ENCODE data around the gene MR1. TPM values are rescaled to one million over a fixed set of nuclear protein-coding genes. Genes with fewer than 3 reads are reported as not detected.

The MR1 gene
- polyA plus RNA-seq, 4 donors = 4.1 to 16.5 (median 4.9) TPM

DNA sequence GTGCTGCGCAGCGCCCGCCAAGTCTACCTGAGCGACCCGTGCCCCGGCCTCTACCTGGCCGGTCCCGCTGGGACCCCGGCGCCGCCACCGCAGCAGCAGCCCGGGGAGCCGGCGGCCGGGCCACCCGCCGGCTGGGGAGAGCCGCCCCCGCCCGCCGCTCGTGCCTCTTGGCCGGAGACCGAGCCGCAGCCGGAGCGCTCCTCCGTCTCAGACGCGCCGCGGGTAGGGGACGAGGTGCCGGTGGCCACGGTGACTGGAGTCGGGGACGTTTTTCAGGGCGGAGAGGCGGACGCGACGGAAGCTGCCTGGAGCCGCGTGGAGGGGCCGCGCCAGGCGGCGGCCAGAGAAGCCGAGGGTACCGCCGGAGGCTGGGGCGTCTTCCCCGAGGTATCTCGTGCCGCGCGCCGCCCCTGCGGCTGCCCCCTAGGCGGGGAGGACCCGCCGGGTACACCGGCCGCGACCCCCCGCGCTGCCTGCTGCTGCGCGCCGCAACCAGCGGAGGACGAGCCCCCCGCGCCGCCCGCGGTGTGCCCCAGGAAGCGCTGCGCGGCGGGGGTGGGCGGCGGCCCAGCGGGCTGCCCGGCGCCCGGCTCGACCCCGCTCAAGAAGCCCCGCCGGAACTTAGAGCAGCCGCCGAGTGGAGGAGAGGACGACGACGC is 55.4 kb downstream of the MR1 start:
- DNase-seq (ENCODE audit: low read depth in 4 of 4, low spot score in 3 of 4) = no peak

DNA sequence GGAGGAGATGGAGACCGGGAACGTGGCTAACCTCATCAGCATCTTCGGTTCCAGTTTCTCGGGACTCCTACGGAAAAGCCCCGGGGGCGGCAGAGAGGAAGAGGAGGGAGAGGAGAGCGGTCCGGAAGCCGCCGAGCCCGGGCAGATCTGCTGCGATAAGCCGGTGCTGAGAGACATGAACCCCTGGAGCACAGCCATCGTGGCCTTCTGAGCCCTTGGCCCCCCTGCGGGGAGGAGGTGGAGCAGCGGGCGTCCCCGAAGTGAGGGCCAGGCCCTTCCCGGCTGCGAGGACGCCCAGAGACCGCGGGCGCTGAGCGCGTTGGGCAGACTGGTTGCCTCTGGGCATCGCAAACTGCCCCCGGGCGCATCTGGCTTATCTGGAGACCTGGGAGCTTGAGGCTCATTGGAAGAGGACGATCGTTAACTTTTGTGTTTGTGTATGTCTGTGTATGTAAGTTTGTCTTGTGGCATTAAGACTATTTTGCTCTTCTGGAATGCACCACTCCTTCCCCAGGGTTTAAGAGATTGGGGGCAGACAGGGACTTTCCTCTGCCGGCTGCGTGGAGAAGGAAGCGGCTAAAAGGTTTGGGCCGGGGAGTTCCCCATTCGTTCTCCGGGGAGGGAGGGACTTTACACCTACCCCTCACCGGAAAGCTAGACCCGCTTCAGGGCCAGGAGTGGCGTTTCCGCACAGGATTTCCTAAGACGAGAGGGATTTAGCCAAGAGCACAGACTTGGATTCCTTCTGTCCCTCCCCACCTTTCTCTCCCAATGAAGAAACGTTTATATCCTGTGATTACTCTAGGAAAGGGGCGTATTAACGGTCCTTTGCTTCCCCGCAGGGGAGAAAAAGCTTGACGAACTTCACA is 56.1 kb downstream of the MR1 start:
- no peak for DNase-seq (ENCODE audit: low read depth in 4 of 4, low spot score in 3 of 4)

DNA sequence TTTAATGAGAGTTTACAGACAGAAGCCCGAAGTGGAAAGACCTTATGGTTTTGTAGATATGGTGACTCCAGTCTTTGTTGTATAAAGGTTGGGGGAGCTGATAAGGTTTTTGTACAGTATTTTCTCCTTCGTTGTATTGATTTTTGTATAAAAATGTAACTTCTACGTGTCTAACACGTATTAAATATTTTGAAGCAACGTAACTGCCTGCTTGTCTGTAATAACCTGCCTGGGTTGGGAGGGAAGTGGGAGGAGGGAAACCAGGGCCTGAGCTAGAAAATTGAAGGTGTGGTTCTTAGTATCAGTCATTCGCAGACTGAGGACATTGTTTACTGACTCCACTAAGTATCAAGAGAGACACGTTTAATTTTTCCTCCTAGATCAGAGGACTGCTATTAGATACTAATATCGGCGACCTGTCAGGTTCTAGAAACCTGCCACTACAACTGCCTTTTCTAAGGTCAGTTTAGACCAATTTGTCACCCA is 56.9 kb downstream of the MR1 start:
- no peak for DNase-seq (ENCODE audit: low read depth in 4 of 4, low spot score in 3 of 4)

DNA sequence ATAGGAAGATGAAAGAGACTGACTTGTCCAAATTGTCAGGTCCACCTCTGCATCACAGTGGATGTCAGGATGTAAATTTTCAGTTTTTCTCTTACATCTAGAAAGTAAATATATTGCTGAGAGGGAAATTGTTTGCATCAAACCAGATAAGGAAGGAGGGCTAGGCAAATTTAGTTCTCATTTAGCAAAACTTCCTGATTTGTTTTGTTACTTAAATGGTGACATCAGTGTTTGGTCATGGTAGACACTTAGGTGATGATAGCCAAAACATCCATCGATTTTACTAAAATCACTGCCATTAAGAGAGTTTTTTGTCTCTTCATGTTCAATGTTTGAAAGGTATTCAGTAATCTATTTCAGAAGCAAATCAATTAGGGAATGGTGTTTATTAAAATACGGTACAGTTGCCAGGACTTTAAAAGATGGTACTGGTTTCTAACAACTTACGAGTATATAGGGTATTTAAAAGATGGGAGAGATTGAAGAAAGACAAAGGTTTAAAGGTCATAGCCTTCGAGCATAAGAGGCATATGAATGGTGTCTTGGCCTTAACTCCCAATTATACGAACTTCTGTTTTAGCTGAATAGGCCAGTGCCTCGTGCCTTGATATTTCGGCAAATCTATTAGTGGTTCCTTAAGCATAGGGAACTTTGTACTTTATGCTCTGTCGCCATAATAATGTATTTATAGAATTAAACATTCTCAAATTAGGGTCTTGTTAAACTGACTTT is 57.7 kb downstream of the MR1 start:
- no peak for DNase-seq (ENCODE audit: low read depth in 4 of 4, low spot score in 3 of 4)

DNA sequence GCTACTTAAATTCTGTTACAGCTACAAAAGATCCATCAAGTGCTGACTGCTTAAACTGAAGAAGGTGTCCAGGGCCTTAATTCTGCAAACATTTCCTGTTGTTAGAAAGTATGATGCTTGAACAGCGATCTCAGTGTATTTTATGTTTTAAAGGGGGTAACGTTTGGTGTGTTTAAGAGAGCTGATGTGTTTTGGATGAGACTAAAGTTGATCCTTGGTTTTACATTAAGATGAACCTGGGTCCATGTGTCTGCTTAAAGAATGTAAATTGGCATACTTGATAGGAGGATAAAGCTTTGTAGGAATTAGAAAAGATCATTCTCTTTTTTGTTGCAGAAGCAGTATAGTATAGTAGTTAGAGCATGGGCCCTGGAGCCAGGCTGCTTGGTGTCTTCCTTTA is 58.3 kb downstream of the MR1 start:
- no peak for DNase-seq (ENCODE audit: low read depth in 4 of 4, low spot score in 3 of 4)

DNA sequence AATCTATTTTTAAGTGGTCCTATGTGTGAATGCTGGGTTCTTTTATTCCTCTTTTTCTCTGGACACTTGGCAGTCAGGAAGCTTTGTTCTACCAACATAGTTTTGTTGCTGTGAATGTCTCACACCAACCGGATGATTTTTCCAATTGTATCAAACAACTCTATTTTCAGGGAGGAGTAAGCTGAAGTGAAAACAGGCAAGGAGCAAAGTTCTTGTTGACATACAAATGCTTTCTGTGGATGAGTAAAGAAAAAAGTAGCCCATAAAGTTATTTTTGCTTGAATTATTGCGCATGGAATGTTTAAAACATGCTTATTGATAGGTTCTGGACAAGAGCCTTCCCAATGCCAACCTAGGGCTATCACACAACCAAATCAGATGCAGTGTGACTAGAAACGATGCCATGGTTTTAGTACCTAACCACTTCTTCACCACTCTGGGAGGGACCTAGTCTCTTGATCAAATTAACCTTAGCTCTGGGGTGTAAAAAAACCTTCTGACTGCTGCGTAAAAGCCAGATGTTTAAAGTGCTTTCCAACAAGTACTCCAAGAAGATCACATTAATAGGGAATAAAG is 59.2 kb downstream of the MR1 start:
- no peak for DNase-seq (ENCODE audit: low read depth in 4 of 4, low spot score in 3 of 4)

DNA sequence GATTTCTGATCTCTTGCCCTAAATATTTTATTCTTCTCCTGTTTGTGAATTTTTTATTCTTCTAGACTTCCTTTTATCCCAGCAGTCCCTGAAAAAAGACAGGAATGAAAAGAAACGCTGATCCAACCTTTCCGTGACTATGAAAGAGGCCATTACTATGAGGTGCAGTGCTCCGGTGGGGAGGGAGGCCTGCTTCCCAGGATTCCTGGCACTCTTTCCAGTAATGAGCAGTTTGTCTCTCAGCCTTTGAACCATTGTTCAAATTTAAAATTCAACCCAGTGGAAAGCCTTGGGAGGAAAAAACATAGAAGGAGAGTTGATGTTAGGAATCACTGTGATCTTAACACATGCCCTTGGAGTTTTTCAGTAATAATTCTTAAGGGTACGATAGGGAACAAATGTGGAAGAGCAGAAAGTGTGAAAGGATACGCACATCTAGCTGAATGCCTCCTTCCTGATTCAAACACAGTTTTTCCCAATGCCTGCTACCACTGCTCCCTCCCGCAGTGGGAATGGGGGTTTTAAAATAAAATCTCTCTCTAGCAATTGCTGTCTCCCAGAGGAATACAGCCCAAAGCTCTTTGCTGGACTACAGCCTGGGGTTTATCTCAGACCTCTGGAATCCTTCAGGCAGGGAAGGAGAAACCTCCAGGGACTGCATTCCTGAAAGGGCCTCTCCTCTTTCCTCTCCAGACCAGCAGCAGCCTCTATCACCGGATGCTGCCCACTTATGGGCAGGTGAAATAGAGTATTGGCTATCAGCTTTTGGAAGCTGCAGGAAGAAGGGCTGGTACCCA is 60.8 kb downstream of the MR1 start:
- no peak for DNase-seq (ENCODE audit: low read depth in 4 of 4, low spot score in 3 of 4)

DNA sequence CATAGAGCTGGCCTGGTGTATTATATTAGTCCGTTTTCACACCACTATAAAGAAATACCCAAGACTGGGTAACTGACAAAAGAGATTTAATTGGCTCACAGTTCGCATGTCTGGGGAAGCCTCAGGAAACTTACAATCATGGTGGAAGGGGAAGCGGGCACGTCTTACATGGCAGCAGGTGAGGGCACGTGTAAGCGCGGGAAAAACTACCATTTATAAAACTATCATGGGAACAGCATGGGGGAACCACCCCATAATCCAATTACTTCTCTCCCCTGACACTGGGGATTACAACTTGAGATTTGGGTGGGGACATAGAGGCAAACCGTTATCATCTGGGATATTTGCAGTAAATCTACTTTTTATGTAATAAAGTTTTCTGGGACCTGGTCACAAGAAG is 61.5 kb downstream of the MR1 start:
- DNase-seq (ENCODE audit: low read depth in 4 of 4, low spot score in 3 of 4) = no peak

DNA sequence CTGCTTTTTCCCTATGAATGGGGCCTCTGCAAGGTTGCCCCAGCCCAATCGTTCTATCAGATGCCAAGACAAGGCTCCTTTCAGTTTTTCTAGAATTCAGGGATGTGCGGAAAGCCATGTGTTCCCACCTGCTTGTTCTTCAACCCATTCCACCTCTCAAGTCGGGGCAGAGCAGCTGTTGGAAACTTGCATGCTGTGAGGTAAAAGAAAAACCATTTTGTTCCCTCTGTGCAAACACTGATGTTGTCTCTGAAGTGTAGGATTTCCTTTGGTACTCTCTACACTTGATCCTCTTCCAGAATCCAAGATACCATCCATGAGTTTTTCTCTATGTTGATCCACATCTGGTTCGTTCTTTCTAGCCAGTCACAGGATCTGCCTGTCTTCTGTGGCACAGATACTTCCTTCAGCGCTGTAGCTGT is 62.0 kb downstream of the MR1 start:
- DNase-seq (ENCODE audit: low read depth in 4 of 4, low spot score in 3 of 4) = no peak

DNA sequence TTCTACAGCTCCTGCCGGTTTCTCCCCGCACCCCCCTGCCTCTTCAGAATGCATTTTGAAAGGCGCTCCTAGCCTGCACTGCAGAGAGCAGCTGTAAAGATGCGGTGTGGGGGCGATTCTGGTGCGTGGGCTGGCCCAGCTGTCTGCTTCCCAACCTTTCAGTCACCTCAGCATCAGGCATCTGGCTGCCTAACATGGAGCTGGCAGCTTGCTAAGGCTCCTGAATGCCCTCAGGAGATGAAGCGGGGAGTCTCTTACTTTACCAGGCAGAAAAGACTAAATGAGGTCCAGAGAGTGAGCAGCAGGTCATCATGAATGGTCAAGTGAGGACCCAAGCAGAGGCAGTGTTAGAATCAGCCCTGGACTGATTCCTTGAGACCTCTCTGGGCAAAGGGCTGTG is 63.5 kb downstream of the MR1 start:
- no peak for DNase-seq (ENCODE audit: low read depth in 4 of 4, low spot score in 3 of 4)

DNA sequence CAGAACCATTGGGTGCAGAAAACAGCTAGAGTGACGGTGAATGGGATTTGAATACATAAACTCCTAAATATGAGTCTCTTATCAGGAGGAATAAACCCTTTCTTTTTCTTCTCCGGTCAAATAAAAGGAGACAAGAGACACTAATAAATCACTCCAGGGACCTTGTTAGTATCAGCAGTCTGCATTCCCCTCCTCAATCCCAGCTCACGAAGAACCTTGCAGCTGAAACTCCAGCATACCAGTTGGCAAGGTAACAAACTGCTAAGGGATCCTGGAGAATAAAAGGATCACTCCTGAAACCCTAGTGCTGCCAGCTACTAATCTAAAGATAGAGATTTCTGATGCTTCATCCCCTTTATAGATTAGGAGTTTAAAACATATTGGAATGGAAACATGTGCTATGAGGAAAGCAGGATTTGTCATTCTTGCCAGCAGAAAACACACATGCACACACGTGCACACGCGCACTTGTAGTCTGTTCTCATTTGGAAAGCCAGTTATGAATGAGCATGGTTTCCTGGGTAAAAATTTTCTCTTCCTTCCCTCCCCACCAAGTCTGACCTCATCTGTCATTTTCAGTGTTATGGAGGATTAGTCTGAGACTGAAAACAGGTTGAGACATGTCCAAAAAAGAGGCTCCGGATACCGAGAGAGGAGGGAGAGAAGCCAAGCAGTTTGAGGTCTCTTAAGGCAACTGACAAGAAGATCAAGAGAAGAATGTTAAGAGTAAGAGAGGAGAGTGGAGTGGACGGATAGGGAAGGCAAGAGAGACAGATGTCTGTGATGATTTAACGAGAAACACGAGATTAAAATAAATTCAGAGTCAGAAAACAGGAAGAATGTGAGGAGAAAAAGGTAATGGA is 65.6 kb downstream of the MR1 start:
- DNase-seq (ENCODE audit: low read depth in 4 of 4, low spot score in 3 of 4) = no peak

DNA sequence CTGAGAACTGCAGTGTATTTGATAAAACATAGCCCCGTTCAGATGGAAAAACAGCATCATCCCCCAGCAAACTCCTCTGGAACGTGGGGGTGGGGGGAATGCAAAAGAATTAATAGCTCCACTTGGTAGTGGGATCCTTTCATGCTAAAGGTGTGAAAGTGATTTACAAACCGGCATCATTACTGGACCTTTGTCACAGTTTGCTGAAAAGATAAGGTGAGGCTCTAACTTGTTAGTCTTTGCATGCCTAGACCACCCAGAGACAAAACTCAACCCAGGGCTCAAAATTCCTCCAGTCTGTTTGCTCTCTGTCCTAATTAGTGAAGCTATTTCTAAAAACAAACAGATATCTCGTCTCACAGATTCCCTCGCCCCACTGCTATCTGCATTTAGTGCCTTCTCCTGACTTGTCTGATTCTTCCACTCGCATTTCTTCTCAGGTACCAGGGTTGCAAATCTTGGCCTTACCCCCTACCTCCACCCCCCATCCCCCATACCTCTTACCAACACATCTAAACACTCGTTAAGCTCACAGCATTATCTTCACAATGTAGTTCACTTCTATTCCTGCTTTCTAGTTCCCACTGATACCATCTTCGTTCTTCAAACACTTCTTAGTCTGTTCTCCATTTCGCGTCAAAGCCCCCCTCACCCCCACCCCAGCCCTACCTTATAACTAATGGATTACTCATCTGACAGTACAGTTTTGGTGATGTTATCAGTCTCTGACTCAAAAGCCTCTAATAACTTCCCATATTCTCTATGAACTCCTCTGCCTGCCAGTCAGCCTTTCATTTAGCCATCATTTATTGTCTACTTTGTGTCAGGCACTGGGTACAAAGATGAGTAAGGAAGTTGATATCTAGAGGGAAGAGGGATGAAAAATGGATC is 66.5 kb downstream of the MR1 start:
- DNase-seq (ENCODE audit: low read depth in 4 of 4, low spot score in 3 of 4) = no peak

DNA sequence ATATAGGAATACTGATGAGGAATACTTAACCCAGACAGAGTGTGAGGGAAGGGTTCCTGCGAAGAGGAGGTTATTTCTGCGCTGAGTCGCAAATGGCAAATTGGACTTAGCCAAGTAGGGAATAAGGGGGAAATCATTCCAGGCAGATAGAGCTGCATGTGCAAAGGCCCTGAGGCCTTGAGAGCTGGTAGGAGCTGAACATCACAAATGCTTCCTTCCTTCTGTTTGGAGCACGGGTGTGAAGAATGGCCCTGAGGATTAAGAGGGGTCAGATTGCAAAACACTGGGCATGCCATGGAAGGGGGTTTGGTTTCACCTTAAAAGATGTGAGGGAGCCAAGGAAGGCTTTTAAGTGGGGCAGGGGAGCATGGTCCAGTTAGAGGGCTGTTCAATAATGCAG is 67.2 kb downstream of the MR1 start:
- DNase-seq (ENCODE audit: low read depth in 4 of 4, low spot score in 3 of 4) = no peak

DNA sequence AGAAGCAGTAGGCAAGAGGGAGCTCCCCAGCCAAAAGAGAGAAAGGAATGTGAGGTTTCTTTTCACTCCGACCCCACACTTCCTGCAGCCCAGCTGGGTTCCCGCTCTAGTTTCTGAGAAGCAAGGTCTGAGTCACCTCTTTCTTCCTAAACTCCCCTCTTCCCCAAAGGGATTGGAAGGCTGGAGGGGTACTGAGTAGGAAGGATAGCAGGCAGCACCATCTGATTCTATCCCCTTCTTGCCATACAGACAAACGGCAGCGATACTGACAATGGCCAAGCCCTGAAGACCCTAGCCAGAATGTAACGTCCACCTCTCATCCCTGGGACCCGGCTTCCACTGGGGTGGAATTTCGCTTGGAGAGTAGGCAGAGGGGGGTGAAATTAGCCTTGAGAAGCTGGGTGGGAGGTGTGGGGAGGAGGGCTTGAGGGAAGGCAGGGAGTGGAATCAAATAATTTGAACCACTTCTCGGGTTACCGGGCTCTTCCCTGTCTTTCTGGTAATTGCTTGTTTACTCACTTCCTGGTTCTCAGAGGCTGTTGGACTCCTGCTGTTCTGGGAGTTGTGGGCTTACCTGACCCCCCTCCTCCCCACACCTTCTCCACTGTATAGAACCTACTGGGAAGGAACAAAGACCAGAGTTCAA is 67.9 kb downstream of the MR1 start:
- DNase-seq (ENCODE audit: low read depth in 4 of 4, low spot score in 3 of 4) = no peak

DNA sequence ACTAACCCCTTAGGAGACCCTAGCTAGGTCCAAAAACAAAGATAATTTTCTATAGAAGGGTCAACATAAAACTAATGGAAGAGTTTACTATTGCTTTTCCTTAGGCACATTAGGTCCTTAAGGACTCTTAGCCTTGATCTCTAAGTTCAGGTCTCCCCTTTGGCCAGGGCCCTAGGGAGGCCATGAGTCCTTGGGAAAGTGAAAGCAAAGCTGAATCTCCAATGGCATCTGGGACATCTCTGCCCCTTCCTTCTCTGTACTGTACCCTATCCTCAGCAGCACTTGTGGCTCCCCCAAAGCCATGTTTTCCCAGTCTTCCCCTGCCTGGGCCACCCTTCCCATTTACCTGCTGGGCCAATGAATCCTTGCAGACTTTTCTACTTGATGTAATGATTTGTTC is 69.1 kb downstream of the MR1 start:
- DNase-seq (ENCODE audit: low read depth in 4 of 4, low spot score in 3 of 4) = no peak

DNA sequence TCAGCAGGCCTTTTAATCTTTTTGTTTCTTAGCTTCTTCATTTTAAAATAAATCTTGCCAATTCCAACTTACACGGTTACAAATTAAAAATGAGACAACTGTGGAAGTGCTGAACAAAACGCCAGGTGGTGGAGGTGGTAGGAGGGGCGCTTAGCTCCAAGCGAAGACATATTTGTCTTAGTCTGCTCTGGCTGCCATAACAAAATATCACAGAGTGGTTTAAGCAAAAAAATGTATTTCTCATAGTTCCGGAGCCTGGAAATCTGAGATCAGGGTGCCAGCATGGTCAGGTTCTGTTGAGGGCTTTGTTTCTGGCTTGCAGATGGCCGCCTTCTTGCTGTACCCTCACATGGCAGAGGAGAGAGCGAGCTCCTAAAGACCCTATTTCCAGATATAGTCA is 69.6 kb downstream of the MR1 start:
- no peak for DNase-seq (ENCODE audit: low read depth in 4 of 4, low spot score in 3 of 4)

DNA sequence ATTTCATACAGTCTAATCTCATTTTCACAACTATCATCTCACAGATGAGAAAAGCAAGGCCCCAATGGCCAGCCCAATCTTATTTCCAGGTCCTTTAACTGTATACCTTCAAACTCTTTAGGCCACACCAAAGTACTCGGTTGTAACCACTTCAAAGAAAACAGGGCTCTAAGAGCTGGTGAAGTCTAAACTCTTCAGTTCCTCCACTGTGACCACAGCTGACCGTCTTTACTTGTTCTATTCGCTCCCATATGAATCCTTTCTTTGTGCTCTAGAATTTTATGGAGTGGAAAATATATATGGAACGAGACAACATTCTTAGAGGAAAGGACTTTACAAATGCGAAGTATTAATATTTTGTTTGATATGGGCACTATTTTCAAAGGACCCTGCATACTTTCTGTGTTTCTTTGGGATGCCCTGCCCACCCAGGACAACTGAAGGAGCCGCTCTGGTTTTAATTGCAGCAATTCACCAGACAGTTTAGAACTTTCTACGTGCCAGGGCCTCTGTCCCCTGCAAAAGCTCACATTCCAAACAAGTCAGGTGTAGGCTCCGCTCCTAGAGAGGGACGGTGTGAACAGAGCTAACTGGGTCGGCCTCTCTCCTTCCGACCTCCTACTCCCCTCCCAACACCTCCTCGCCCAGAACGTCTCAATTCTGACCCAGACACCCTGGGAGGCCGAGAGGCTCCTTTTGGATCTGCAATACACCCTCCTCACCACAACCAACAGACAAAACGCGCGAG is 70.4 kb downstream of the MR1 start:
- no peak for DNase-seq (ENCODE audit: low read depth in 4 of 4, low spot score in 3 of 4)
